Ishikawa (cell line): Measurements from ENCODE around the gene DCLRE1A.

Experiments
- CEBPB ChIP-seq: IDR thresholded peaks from 2 replicates; pipeline ENCODE4 v1.6.1; 2012
- CREB1 ChIP-seq: IDR thresholded peaks from 2 replicates; pipeline ENCODE4 v1.6.1; 2012; ENCODE audit warnings: low read depth
- EGR1 ChIP-seq: IDR thresholded peaks from 2 replicates; pipeline ENCODE4 v1.6.1; 2012
- EP300 ChIP-seq: IDR thresholded peaks from 2 replicates; pipeline ENCODE4 v1.6.1; 2012; ENCODE audit warnings: borderline replicate concordance
- FOXM1 ChIP-seq: IDR thresholded peaks from 2 replicates; pipeline ENCODE4 v1.6.1; 2012; ENCODE audit warnings: low read depth, borderline replicate concordance
- MAX ChIP-seq: IDR thresholded peaks from 2 replicates; pipeline ENCODE4 v1.6.1; 2012
- NFIC ChIP-seq: IDR thresholded peaks from 2 replicates; pipeline ENCODE4 v1.6.1; 2012
- RAD21 ChIP-seq: IDR thresholded peaks from 2 replicates; pipeline ENCODE4 v1.6.1; 2012; ENCODE audit warnings: low read depth
- REST ChIP-seq: IDR thresholded peaks from 2 replicates; pipeline ENCODE4 v1.6.1; 2012; ENCODE audit warnings: low read depth, mild to moderate bottlenecking
- TAF1 ChIP-seq: IDR thresholded peaks from 2 replicates; pipeline ENCODE4 v1.6.1; 2012; ENCODE audit warnings: low read depth, mild to moderate bottlenecking
- TCF12 ChIP-seq: IDR thresholded peaks from 2 replicates; pipeline ENCODE4 v1.6.1; 2012; ENCODE audit warnings: low read depth
- TEAD4 ChIP-seq: IDR thresholded peaks from 2 replicates; pipeline ENCODE4 v1.6.1; 2012
- USF1 ChIP-seq: IDR thresholded peaks from 2 replicates; pipeline ENCODE4 v1.6.1; 2012
- YY1 ChIP-seq: IDR thresholded peaks from 2 replicates; pipeline ENCODE4 v1.6.1; 2012; ENCODE audit warnings: low read depth
- ZBTB7A ChIP-seq: IDR thresholded peaks from 2 replicates; pipeline ENCODE4 v1.6.1; 2012; ENCODE audit warnings: low read depth

Gene DCLRE1A

GRCh38 chr10:113843972-113844485 is 9.9 kb downstream of the DCLRE1A start:
- TF ChIP-seq ZBTB7A (no peak), YY1 (no peak), FOXM1 (no peak), CREB1 (no peak), MAX (no peak), REST (no peak), CEBPB (no peak), NFIC (no peak), TCF12 (no peak), RAD21 (no peak), EGR1 (no peak), USF1 (no peak), TEAD4 (no peak), EP300 (no peak), TAF1 (no peak)

GRCh38 chr10:113842171-113842570 is 11.7 kb downstream of the DCLRE1A start:
- TF ChIP-seq YY1 = no peak
- TF ChIP-seq EP300 = no peak
- no peak for TF ChIP-seq CREB1
- TF ChIP-seq REST = no peak

- TF ChIP-seq REST (no peak), CREB1 (no peak), TAF1 (no peak), RAD21 (no peak), EGR1 (no peak), EP300 (no peak), NFIC (no peak), CEBPB (no peak), ZBTB7A (no peak), MAX (no peak), FOXM1 (no peak), YY1 (no peak), TEAD4 (no peak), TCF12 (no peak), USF1 (no peak)
Observed at GRCh38 chr10:113825791-113826190, 28.1 kb downstream of the DCLRE1A start.

GRCh38 chr10:113823389-113823788 is 30.5 kb downstream of the DCLRE1A start:
- no peak for TF ChIP-seq YY1
- no peak for TF ChIP-seq CREB1
- TF ChIP-seq CEBPB = no peak
- no peak for TF ChIP-seq ZBTB7A
- TF ChIP-seq TCF12 = no peak
- TF ChIP-seq NFIC = no peak
- TF ChIP-seq TAF1 = no peak
- no peak for TF ChIP-seq MAX

- TF ChIP-seq REST = no peak
- TF ChIP-seq ZBTB7A = no peak
- no peak for TF ChIP-seq YY1
- no peak for TF ChIP-seq TCF12
- TF ChIP-seq TAF1 = no peak
- TF ChIP-seq USF1 = no peak
- TF ChIP-seq NFIC = no peak
- no peak for TF ChIP-seq TEAD4
- no peak for TF ChIP-seq RAD21
- TF ChIP-seq FOXM1 = no peak
- TF ChIP-seq EP300 = no peak
- no peak for TF ChIP-seq EGR1
- TF ChIP-seq MAX = no peak
- no peak for TF ChIP-seq CREB1
- TF ChIP-seq CEBPB = no peak
Observed at GRCh38 chr10:113822174-113822573, 31.7 kb downstream of the DCLRE1A start.
